ENCODE measurements around the gene LRRIQ3. TPM values are rescaled to one million over a fixed set of nuclear protein-coding genes. Genes with fewer than 3 reads are reported as not detected.

LRRIQ3 gene, protein sequence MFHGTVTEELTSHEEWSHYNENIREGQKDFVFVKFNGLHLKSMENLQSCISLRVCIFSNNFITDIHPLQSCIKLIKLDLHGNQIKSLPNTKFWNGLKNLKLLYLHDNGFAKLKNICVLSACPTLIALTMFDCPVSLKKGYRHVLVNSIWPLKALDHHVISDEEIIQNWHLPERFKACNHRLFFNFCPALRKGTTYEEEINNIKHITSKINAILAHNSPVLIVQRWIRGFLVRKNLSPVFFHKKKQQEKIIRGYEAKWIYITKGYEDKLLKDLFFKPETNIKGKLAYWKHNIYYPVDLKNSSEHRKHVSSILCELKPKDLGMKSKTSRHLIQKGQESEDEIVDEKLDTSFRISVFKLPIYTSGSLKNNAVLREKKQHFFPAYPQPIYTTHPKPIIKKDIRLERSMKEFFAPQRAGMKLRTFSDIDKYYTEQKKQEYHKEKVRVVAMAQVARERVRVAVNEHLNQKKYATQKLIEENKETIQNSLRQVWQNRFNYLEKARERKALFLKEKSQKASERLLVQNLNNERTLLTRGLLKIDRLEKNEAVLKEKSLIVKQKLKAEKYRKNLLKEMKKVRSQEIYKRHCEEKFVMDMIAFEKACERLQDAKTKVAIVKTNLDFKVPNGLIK
- under 1 TPM; 0.63 to 0.90 TPM for total RNA-seq

DNA sequence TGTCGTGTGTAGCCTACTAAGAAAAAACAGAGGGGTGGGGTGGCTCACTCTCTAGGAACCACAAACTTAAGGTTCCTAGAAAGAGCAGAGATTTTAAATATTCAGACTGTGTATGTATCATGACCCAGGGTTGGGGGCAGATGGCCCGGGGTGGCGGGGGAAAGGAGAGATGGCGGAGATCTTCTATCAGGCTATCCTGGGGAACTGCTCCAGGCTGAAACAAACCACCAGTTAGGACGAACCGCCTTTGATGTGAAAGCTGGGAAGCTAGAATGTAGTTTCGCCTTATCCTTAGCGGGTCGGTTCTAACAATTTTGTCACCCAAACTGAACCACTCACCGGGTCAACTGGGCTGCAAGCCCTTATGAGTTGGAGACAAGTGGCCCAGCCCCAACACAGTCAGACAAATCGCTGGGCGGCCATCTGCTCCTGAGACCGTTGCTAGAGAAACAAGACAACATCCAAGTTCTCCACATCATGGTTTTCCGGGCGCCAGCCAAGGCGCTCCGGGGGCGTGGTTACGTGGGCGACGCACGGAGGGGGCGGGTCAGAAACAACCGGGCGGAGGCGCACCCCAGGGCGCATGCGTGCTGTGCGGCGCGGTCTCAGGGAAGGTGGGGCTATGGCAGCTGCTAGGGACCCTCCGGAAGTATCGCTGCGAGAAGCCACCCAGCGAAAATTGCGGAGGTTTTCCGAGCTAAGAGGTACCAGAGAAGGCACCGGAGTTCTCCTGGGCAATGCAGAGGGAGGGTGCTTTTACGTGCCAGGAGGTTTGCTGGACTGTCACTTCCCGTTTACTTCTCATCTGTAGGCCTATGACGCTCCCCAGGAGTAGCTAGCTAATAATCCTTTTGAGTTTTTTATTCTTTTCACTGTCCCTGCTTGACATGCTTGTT lies at the start of gene LRRIQ3, which contains the start of gene FPGT:
Gene LRRIQ3, minus strand, starts transcription at position 520 of the 896 bp plus-strand sequence. CDS start 14,492 bp downstream, outside the sequence.
Gene FPGT, plus strand, starts transcription at position 586 of the 896 bp plus-strand sequence. Its CDS starts 37 bp downstream, at position 623.
- ChIA-PET CTCF (interaction anchor here (1.6 kb wide), 1 partner anchor 535 kb away, joined by 6 read pairs; the partner anchor contains the start of genes CRYZ and TYW3), POLR2A (interaction anchor here (1.1 to 2.1 kb wide), 2 partner anchors 32 to 535 kb away, joined by 3 to 11 read pairs; partner anchors contain the start of genes CRYZ and TYW3)
- H3K36me3 Mint-ChIP-seq (ENCODE audit: low read depth), result peaks cover 9% of the 10 kb centered on the region
- peak within 1 kb of the TSS; percentile 72 for H3K27ac Mint-ChIP-seq
- peak within 1 kb of the TSS; percentile 74 for H3K4me3 Mint-ChIP-seq
- no peaks in the 10 kb centered on the region for H3K27me3 Mint-ChIP-seq
- peaks cover 15% of the 10 kb centered on the region for H3K4me1 Mint-ChIP-seq
- no peaks in the 10 kb centered on the region for H3K9me3 Mint-ChIP-seq
- peak; percentile 96 for DNase-seq

- peaks cover 4% of the 10 kb centered on the region for H3K9me3 Mint-ChIP-seq
- no peak overlapping the region for H3K4me3 Mint-ChIP-seq
- ChIA-PET POLR2A (no interaction called here), CTCF (no interaction called here)
- H3K27ac Mint-ChIP-seq, result no peak overlapping the region
- no peaks in the 10 kb centered on the region for H3K27me3 Mint-ChIP-seq
- H3K4me1 Mint-ChIP-seq, result no peaks in the 10 kb centered on the region
- DNase-seq, result no peak
- H3K36me3 Mint-ChIP-seq (ENCODE audit: low read depth), result no peaks in the 10 kb centered on the region
These were observed 48.3 kb upstream of the LRRIQ3 start for GRCh38 chr1:74246315-74246714.

DNA sequence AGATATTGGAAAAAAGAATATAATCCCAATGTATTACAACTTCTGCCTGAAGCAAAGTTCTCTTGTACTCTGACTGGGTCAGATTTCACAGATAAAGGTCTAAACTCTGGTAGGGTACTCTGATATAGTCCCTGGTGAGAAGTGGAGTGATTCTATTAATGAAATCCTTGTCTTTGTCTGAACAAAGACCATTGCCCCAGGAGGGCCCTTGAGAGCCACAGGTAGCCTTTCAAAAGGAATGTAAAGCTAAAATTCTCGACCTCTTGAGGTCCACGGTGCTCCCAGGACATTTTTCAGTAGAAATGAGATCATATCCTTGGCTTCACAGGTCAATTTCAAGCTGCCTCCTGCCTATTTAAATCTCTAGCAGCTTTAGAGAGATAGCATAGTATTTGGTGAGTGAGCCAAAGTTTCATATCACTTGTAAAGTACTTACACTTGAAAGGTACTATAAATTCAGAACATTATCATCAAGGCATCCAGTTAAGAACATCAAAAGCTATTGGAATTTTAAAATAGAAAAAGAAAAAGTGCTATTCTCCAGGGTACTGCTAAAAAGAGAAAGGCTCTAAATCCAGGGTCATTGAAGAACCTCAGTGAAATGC lies 47.3 kb upstream of the LRRIQ3 start:
- ChIA-PET POLR2A (no interaction called here), CTCF (no interaction called here)
- no peak for DNase-seq
- H3K27ac Mint-ChIP-seq, result no peak overlapping the region
- no peaks in the 10 kb centered on the region for H3K27me3 Mint-ChIP-seq
- no peaks in the 10 kb centered on the region for H3K4me1 Mint-ChIP-seq
- no peak overlapping the region for H3K4me3 Mint-ChIP-seq
- no peaks in the 10 kb centered on the region for H3K36me3 Mint-ChIP-seq (ENCODE audit: low read depth)
- H3K9me3 Mint-ChIP-seq, result peaks cover 4% of the 10 kb centered on the region

DNA sequence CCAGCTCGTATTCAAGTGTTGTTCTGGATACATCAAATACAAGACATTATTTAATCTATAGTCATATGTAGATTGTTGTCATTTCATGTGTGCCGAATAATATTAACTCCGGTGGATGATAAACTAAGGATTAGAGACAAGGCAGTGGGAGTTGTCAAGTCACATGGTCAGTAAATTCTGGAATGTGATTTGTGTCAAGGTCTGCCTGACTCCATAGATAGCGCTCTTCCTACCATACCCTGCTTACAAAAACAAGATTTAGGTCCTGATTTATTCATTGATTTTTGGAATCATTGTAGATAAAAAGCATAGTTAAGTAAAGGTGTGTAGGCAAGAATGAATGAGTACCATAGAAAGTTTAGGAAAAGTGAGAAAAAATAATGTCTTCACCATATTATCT lies 39.8 kb upstream of the LRRIQ3 start:
- DNase-seq, result no peak
- H3K27me3 Mint-ChIP-seq, result no peaks in the 10 kb centered on the region
- H3K4me3 Mint-ChIP-seq, result no peak overlapping the region
- POLR2A ChIA-PET, result no interaction called here
- no peak overlapping the region for H3K27ac Mint-ChIP-seq
- no peaks in the 10 kb centered on the region for H3K9me3 Mint-ChIP-seq
- H3K36me3 Mint-ChIP-seq (ENCODE audit: low read depth), result no peaks in the 10 kb centered on the region
- CTCF ChIA-PET, result no interaction called here
- H3K4me1 Mint-ChIP-seq, result no peaks in the 10 kb centered on the region

- ChIA-PET CTCF (no interaction called here), POLR2A (no interaction called here)
- DNase-seq, result no peak
- Mint-ChIP-seq H3K36me3 (ENCODE audit: low read depth) (no peaks in the 10 kb centered on the region), H3K4me3 (no peak overlapping the region), H3K27ac (no peak overlapping the region), H3K4me1 (no peaks in the 10 kb centered on the region), H3K27me3 (no peaks in the 10 kb centered on the region), H3K9me3 (no peaks in the 10 kb centered on the region)
These were observed 39.1 kb upstream of the LRRIQ3 start for GRCh38 chr1:74237035-74237434.

DNA sequence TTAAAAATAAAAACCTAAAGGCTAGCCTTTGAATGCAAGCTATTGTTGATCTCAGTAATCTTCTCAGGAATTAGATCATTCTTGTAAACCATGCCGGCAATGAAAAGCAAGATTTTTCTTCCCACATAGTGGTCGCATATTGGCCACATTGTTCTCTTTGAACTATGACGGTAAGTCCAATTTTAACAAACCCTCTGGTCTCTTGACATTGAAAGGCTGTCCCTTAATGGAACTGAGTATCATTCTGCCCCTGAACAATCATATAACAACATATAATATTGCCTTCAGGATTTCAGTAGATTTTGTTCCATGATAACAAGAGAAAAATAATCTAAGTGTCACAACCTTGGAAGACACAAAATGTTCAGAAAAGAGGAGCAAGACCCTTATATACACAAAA lies 38.5 kb upstream of the LRRIQ3 start:
- ChIA-PET POLR2A (no interaction called here), CTCF (no interaction called here)
- H3K27me3 Mint-ChIP-seq, result no peaks in the 10 kb centered on the region
- no peak overlapping the region for H3K4me3 Mint-ChIP-seq
- no peak for DNase-seq
- no peaks in the 10 kb centered on the region for H3K4me1 Mint-ChIP-seq
- H3K36me3 Mint-ChIP-seq (ENCODE audit: low read depth), result no peaks in the 10 kb centered on the region
- H3K9me3 Mint-ChIP-seq, result no peaks in the 10 kb centered on the region
- no peak overlapping the region for H3K27ac Mint-ChIP-seq

DNA sequence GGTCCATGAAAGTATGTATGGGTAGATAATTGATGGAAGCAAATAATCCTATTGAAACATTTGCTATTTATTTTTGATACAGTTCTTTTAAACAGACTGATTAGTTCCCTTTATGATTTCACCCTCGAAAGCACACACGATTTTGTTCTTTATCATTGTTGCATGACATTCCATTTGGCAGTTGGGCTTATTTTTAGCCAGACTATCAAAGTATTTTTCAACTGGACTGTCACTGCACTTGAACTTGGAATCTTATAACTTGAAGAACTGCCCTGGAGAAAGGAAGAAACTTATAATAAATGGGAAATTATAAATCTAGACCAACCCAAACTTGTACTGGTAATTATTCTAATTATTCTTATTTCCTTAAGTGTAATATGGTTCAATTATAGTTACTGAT lies 37.2 kb upstream of the LRRIQ3 start, which contains the start of gene TNNI3K:
Gene TNNI3K, plus strand, starts transcription at position 235 of the 400 bp plus-strand sequence. Its CDS starts 65 bp downstream, at position 300.
- DNase-seq, result no peak
- Mint-ChIP-seq H3K4me3 (no peak within 1 kb of the TSS), H3K4me1 (no peaks in the 10 kb centered on the region), H3K36me3 (ENCODE audit: low read depth) (no peaks in the 10 kb centered on the region), H3K27ac (no peak within 1 kb of the TSS), H3K9me3 (no peaks in the 10 kb centered on the region), H3K27me3 (no peaks in the 10 kb centered on the region)
- ChIA-PET POLR2A (no interaction called here), CTCF (no interaction called here)

GRCh38 chr1:74223453-74223852 lies 25.5 kb upstream of the LRRIQ3 start:
- POLR2A ChIA-PET, result no interaction called here
- Mint-ChIP-seq H3K9me3 (peaks cover 12% of the 10 kb centered on the region), H3K27ac (no peak overlapping the region), H3K4me3 (no peak overlapping the region), H3K36me3 (ENCODE audit: low read depth) (no peaks in the 10 kb centered on the region), H3K27me3 (no peaks in the 10 kb centered on the region), H3K4me1 (no peaks in the 10 kb centered on the region)
- CTCF ChIA-PET, result no interaction called here
- DNase-seq, result no peak

GRCh38 chr1:74222701-74223100 lies 24.7 kb upstream of the LRRIQ3 start:
- H3K4me3 Mint-ChIP-seq, result no peak overlapping the region
- H3K4me1 Mint-ChIP-seq, result no peaks in the 10 kb centered on the region
- DNase-seq, result no peak
- no peak overlapping the region for H3K27ac Mint-ChIP-seq
- peaks cover 12% of the 10 kb centered on the region for H3K9me3 Mint-ChIP-seq
- H3K36me3 Mint-ChIP-seq (ENCODE audit: low read depth), result no peaks in the 10 kb centered on the region
- H3K27me3 Mint-ChIP-seq, result no peaks in the 10 kb centered on the region
- POLR2A ChIA-PET, result no interaction called here
- CTCF ChIA-PET, result no interaction called here

GRCh38 chr1:74215229-74215628 lies 17.3 kb upstream of the LRRIQ3 start:
- Mint-ChIP-seq H3K4me3 (no peak overlapping the region), H3K36me3 (ENCODE audit: low read depth) (no peaks in the 10 kb centered on the region), H3K27me3 (no peaks in the 10 kb centered on the region), H3K27ac (no peak overlapping the region), H3K9me3 (peaks cover 2% of the 10 kb centered on the region), H3K4me1 (no peaks in the 10 kb centered on the region)
- POLR2A ChIA-PET, result no interaction called here
- DNase-seq, result no peak
- CTCF ChIA-PET, result no interaction called here

DNA sequence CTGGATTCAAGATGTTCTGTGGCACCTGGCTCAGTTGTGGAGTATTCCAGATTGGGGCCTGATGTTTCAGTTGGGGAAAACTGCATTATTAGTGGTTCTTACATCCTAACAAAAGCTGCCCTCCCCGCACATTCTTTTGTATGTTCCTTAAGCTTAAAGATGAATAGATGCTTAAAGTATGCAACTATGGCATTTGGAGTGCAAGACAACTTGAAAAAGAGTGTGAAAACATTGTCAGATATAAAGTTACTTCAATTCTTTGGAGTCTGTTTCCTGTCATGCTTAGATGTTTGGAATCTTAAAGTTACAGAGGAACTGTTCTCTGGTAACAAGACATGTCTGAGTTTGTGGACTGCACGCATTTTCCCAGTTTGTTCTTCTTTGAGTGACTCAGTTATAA lies 7.3 kb upstream of the LRRIQ3 start:
- H3K36me3 Mint-ChIP-seq (ENCODE audit: low read depth), result peaks cover 14% of the 10 kb centered on the region
- CTCF ChIA-PET, result interaction anchor here (0.6 kb wide), 1 partner anchor 1477 kb away, joined by 4 read pairs; no protein-coding TSS in a partner anchor
- no peak for DNase-seq

GRCh38 chr1:74199504-74199903 lies 1.5 kb upstream of the LRRIQ3 start:
- Mint-ChIP-seq H3K9me3 (no peaks in the 10 kb centered on the region), H3K4me1 (peaks cover 15% of the 10 kb centered on the region), H3K27ac (no peak overlapping the region), H3K36me3 (ENCODE audit: low read depth) (peaks cover 11% of the 10 kb centered on the region), H3K27me3 (no peaks in the 10 kb centered on the region), H3K4me3 (peak overlapping the region; percentile 74)
- no peak for DNase-seq
- CTCF ChIA-PET, result no interaction called here
- POLR2A ChIA-PET, result no interaction called here

More for the DNA sequence above, 7.3 kb upstream of the LRRIQ3 start:
- no peaks in the 10 kb centered on the region for H3K4me1 Mint-ChIP-seq
- H3K4me3 Mint-ChIP-seq, result no peak overlapping the region
- H3K27me3 Mint-ChIP-seq, result no peaks in the 10 kb centered on the region
- H3K9me3 Mint-ChIP-seq, result no peaks in the 10 kb centered on the region
- no peak overlapping the region for H3K27ac Mint-ChIP-seq
- POLR2A ChIA-PET, result no interaction called here
